Measurements from ENCODE around the gene PHLPP1. TPM values are rescaled to one million over a fixed set of nuclear protein-coding genes. Genes with fewer than 3 reads are reported as not detected.

Gene PHLPP1
- total RNA-seq, 1 experiment from 2014 or later: 6.6 TPM

DNA sequence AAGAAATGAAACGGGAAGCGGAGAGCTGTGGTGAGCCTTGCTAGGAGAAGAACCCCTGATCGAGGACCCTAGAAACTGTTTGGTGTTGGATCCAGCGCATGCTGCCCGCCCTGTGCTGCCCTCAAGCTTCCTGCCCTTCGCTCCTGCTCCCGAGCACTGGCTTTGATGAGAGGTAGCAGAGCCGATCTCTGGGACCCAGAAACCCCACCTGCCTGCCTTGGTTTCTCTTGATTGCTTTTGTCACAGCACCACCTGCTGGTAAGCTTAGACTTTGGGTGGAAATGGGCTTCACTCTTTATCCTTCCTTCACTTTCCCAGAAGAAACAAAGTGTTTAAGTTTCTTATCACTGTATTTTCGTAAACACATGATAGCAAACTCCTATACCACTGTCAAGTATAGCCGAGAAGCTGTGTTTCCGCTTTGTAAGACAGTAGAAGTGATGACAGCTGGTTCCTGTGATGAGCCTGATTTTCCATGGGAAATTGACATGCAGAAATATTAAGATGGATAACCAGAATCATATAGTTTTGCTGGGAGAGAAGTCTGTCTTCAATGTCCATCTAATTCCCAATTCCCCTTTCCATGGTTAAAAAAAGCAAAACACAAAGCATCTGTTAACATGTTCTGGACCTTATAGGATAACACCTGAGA, 267.4 kb downstream of the PHLPP1 start:
- in situ Hi-C loops (cut with HindIII; ENCODE audit: low sequenced_read_pairs): no loop called here
- DNase-seq (ENCODE audit: low spot score): peak; percentile 80

DNA sequence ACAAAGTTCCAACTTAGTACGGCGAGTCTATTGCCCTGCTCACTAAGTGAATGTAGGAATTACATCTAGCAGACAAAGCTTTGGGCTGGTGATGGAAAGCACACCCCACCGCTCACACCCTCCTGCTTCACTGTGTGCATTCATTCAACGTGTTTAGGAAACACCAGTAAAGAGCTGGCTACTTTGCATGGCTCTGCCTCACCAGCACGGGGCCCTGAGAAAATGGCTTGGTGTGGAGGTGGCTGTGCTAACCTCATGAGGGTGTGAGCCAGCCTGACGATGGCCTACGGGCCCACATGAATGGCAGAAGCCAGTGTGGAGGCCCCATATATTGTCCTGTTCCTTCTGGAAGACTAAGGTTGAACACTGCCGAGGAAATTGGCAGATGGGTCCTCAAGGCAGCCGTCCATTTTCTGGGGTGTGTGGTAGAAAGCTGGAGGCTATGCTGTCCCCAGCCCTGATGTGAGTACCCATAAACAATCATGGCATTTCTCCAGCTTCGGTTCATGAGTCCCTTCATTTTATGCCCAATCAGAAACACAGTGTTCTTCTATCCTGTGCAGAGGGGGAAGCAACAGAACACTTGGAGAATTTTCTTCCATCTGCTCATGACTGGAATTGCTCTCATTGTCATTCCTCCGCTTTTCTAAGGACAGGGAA, 269.4 kb downstream of the PHLPP1 start:
- in situ Hi-C loops (cut with HindIII; ENCODE audit: low sequenced_read_pairs): no loop called here
- DNase-seq (ENCODE audit: low spot score): no peak

GRCh38 chr18:62986490-62986889, 271.1 kb downstream of the PHLPP1 start:
- in situ Hi-C loops (cut with HindIII; ENCODE audit: low sequenced_read_pairs): no loop called here
- DNase-seq (ENCODE audit: low spot score): no peak

GRCh38 chr18:62987055-62987830, 271.9 kb downstream of the PHLPP1 start:
- no peak for DNase-seq (ENCODE audit: low spot score)
- in situ Hi-C loops (cut with HindIII; ENCODE audit: low sequenced_read_pairs): no loop called here

DNA sequence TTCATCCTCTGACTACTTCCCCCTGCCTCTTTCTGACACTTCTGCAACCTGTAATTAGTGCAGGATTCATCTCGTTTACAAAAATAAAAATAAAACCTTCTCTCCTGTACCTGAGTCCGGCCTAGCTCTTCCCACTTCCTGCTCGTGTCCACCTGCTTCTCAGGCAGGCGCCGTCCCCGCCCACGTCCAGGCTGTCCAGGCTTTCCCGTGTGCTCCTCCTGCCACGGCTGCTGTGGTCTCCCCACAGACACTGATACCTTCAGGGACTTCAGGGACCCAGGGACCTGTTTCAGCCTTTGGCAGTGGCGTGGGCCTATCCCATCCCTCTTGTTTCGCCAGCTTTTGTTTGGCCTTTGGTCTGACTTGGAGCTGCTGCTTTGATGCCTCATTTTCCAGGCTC, 272.5 kb downstream of the PHLPP1 start:
- no peak for DNase-seq (ENCODE audit: low spot score)
- in situ Hi-C loops (cut with HindIII; ENCODE audit: low sequenced_read_pairs): no loop called here

DNA sequence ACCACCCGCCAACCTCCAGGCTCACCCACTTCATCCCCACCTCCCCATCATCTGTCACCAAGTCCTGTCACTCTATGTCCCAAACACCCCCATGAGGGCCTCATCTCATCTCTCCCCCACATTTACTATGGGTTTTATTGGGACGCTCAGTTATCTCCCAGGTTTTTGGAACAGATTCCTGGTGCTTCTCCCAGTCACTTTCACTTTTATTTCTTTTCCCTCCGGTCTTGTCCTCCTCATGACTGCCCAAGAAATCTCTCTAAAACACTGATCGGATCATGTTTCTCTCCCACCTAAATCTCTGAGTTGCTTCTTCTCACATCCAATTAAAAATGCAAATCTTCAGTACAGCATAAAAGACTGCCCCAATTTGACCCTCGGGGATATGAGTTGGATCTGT, 273.1 kb downstream of the PHLPP1 start:
- DNase-seq (ENCODE audit: low spot score): no peak
- in situ Hi-C loops (cut with HindIII; ENCODE audit: low sequenced_read_pairs): no loop called here

DNA sequence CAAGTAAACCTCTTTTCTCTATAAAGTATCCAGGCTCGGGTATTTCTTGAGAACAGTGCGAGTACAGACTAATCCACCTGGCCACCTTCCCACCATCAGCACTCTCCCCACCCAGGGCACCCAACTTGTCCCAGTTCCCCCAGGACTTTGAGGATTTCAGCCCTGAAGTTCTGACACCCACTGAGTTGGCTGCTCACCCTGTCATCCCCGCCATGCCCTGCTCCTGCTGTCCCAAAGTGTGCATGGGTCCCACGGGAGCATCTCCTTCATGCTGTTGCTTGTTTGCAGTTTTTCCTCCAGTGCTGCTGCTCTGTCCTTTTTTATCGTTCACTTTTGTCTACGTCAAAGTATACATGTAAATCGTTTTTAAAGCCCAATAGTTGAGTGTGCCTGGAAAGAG, 273.9 kb downstream of the PHLPP1 start:
- DNase-seq (ENCODE audit: low spot score): no peak
- in situ Hi-C loops (cut with HindIII; ENCODE audit: low sequenced_read_pairs): no loop called here

DNA sequence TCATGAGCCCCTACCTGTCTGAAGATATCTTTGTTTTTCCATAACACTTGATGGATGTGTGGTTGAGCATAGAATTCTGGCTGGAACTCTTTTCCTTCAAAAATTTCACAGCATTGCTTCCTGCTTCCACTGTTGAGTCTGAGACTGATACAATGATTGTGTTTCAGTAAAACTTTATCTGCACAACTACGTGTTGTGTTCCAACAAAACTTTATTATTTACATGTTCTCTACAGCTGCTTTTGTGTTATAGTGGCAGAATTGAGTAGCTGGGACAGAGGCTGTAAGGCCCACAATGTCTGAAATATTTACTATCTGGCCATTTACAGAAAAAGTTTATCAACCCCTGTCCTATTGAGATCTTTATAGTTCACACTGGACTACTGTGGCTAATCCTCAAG, 275.3 kb downstream of the PHLPP1 start:
- no peak for DNase-seq (ENCODE audit: low spot score)
- in situ Hi-C loops (cut with HindIII; ENCODE audit: low sequenced_read_pairs): no loop called here

DNA sequence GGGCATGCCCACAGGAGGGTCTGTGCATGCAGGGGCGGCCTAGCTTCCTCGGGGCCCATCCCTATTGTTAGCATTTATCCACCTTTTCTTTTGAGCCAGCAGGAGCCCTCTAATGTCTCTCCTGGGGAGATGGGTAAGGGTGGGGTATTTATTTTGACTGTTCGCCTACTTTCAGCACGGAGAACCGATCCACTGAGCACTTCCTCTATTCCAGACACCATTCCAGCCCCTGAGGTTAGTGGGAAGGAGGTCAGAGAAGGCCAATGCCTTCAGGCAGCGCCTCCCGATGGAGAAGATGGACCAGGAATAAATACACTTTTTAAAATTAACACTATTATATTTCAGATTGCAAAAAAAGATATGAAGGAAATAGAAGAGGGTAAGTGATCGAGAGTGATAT, 276.0 kb downstream of the PHLPP1 start:
- in situ Hi-C loops (cut with HindIII; ENCODE audit: low sequenced_read_pairs): no loop called here

GRCh38 chr18:62991959-62992358, 276.6 kb downstream of the PHLPP1 start:
- in situ Hi-C loops (cut with HindIII; ENCODE audit: low sequenced_read_pairs): no loop called here
- DNase-seq (ENCODE audit: low spot score): no peak

More for the DNA sequence above, 276.0 kb downstream of the PHLPP1 start:
- no peak for DNase-seq (ENCODE audit: low spot score)

- no peak for DNase-seq (ENCODE audit: low spot score)
- in situ Hi-C loops (cut with HindIII; ENCODE audit: low sequenced_read_pairs): no loop called here
These were observed 277.6 kb downstream of the PHLPP1 start for GRCh38 chr18:62992877-62993365.

DNA sequence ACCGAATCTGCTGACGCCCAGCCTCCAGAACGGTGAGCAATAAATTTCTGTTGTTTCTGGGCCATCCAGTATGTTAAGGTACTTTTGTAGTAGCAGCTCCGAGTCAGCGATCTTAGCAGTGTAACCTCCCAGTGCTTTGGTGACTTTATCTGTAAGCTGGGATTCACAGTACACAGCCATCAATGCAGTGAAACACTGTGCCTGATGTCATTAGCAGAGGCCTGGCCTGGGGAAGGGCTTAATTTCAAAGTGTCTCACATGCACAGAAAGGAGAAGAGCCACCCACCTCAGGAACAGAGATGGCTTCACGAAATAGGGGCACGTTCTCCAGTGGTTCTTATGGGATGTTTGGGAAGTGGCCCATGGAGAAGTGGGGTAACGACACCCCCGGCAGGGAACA, 281.2 kb downstream of the PHLPP1 start:
- no peak for DNase-seq (ENCODE audit: low spot score)
- in situ Hi-C loops (cut with HindIII; ENCODE audit: low sequenced_read_pairs): no loop called here

GRCh38 chr18:62997076-62997475, 281.7 kb downstream of the PHLPP1 start:
- DNase-seq (ENCODE audit: low spot score): no peak
- in situ Hi-C loops (cut with HindIII; ENCODE audit: low sequenced_read_pairs): no loop called here

GRCh38 chr18:62998443-62998842, 283.1 kb downstream of the PHLPP1 start:
- in situ Hi-C loops (cut with HindIII; ENCODE audit: low sequenced_read_pairs): no loop called here
- DNase-seq (ENCODE audit: low spot score): no peak

DNA sequence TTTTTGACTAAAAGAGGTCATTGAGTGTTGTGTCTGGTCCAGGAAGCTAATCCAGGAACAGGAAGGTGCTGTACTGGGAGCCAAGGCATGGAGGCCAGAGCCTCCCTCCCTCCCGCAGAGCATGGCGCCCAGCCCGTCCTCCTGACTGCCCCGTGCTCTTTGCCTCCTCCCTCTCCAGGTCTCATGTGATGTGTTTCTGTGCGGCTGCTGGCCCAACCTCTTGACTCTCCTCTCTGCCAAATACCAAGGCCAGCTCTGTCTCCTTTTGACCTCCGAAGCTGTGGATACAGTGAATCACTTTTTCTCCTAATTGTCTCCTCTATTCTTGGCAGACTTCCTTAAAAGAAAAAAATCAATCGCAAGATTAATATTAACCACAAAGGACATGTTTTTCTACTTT, 284.1 kb downstream of the PHLPP1 start:
- DNase-seq (ENCODE audit: low spot score): peak; percentile 44
- in situ Hi-C loops (cut with HindIII; ENCODE audit: low sequenced_read_pairs): no loop called here

DNA sequence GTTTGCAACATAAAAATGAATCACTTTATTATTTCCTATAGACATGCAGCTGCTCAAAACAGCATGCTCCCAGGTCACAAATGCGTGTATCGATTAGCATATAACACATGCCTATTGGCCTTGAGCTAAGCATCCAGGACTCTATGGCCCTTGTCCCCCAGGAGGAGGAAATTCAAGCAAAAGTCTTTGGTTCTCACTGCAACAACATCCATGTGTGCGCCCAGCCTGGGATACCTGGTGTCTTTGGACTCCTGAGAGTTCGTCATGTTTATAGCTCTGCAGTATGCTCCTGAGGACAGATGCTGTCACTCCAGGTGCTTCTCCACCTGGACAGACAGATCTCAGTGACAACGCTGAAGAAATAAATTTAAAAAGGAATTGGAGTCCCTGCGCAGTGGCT, 284.6 kb downstream of the PHLPP1 start:
- in situ Hi-C loops (cut with HindIII; ENCODE audit: low sequenced_read_pairs): no loop called here
- no peak for DNase-seq (ENCODE audit: low spot score)

GRCh38 chr18:63000839-63001238, 285.5 kb downstream of the PHLPP1 start:
- DNase-seq (ENCODE audit: low spot score): no peak
- in situ Hi-C loops (cut with HindIII; ENCODE audit: low sequenced_read_pairs): no loop called here

GRCh38 chr18:63001861-63002260, 286.5 kb downstream of the PHLPP1 start:
- in situ Hi-C loops (cut with HindIII; ENCODE audit: low sequenced_read_pairs): no loop called here
- no peak for DNase-seq (ENCODE audit: low spot score)

GRCh38 chr18:63002305-63002704, 287.0 kb downstream of the PHLPP1 start:
- in situ Hi-C loops (cut with HindIII; ENCODE audit: low sequenced_read_pairs): no loop called here
- DNase-seq (ENCODE audit: low spot score): no peak

DNA sequence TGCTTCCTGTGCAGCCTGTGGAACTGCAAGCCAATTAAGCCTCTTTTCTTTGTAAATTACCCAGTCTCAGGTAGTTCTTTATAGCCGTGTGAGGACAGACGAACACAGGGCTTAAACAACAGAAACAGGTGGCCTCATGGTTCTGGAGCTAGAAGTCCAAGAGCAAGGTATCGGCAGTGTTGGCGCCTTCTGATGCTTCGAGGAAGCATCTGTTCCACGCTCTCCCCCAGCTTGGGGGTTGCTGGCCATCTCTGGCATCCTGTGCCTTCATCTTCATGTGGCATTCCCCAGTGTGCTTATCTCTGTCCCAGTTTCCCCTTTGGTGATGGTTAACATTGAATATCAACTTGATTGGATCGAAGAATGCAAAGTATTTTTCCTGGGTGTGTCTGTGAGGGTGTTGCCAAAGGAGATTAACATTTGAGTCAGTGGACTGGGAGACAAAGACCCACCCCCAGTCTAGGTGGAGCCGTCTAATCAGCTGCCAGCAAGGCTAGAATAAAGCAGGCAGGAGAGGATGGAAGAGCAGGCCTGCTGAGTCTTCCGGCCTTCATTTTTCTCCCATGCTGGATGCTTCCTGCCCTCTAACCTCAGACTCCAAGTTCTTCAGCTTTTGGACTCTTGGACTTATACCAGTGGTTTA, 287.6 kb downstream of the PHLPP1 start:
- no peak for DNase-seq (ENCODE audit: low spot score)
- in situ Hi-C loops (cut with HindIII; ENCODE audit: low sequenced_read_pairs): no loop called here

Measured in G401 (cell line).